ENCODE measurements around the gene LDAH. TPM values are rescaled to one million over a fixed set of nuclear protein-coding genes. Genes with fewer than 3 reads are reported as not detected.

The LDAH gene
- total and polyA plus RNA-seq, 2 donors (not counting 1 experiment from before 2014, with no cell fraction given) = 9.0 to 31.3 TPM

DNA sequence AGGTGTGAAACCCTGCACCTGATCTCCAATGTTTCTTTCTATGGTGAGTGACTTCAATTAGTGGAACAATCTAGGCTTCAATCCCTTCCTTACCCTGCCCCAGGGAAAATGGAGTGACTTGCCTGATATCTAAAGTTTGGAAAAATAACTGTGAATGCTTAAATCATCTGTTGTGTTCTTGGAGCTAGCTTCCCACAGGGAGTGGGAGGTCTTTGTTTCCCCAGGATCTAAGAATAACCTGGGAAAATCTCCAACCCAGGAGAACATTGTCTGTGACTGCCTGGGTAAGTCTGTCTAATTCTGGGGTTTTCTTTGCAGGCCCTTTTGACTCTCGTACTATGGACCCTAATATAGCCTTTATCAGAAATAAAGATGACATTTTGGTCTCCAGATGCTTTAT is 13.6 kb upstream of the LDAH start:
- Histone ChIP-seq H3K27me3 (replicated peaks in 1 of 4; ENCODE audit: control extremely low read depth in 1 of 4, control insufficient read depth in 3 of 4, insufficient read depth in 4 of 4, low read length in 3 of 4) (peaks cover 0 to 21% (median 9%) of the 10 kb centered on the region in 4 experiments), H3K4me2 (replicated peaks; ENCODE audit: low read depth, low read length, poor library complexity, severe bottlenecking) (no peak overlapping the region), H3K36me3 (replicated peaks in 1 of 2; ENCODE audit: control extremely low read depth in 1 of 2, control insufficient read depth in 1 of 2, extremely low read depth in 1 of 2, insufficient read depth in 2 of 2, low read length in 1 of 2) (no peaks in the 10 kb centered on the region), H3K79me2 (ENCODE audit: control insufficient read depth, insufficient read depth, low read length) (no peaks in the 10 kb centered on the region), H2AFZ (ENCODE audit: insufficient read depth, low read depth, low read length, poor library complexity, severe bottlenecking) (no peak overlapping the region), H3K27ac (ENCODE audit: low read length in 2 of 2) (no peak overlapping the region), H3K9ac (ENCODE audit: low read length) (no peak overlapping the region), H4K20me1 (ENCODE audit: control insufficient read depth, insufficient read depth, low read length, poor library complexity, severe bottlenecking) (no peaks in the 10 kb centered on the region), H3K9me3 (ENCODE audit: control extremely low read depth in 1 of 3, control insufficient read depth in 2 of 3, insufficient read depth in 1 of 3, low read length in 2 of 3) (no peaks in the 10 kb centered on the region), H3K4me1 (ENCODE audit: control insufficient read depth in 2 of 2, insufficient read depth in 2 of 2, low read length in 2 of 2) (no peaks in the 10 kb centered on the region), H3K4me3 (ENCODE audit: control extremely low read depth in 1 of 5, extremely low read depth in 1 of 5, insufficient read depth in 1 of 5, low read depth in 2 of 5, low read length in 4 of 5) (no peak overlapping the region)
- H3K27me3 Mint-ChIP-seq = peaks cover 46% of the 10 kb centered on the region
- no peaks in the 10 kb centered on the region for H3K4me1 Mint-ChIP-seq
- H3K9me3 Mint-ChIP-seq (ENCODE audit: insufficient read depth) = no peaks in the 10 kb centered on the region
- no CpG with 5 or more reads among the region's 1 CpG for WGBS (ENCODE audit: insufficient coverage)
- intact Hi-C loops (cut with micrococcal nuclease) = no loop called here
- ChIA-PET CTCF (interaction anchor here (1.5 kb wide), 1 partner anchor 175 kb away, joined by 3 read pairs; no protein-coding TSS in a partner anchor), POLR2A (no interaction called here)
- no peak overlapping the region for H3K27ac Mint-ChIP-seq
- DNase-seq = no peak
- no peak for ATAC-seq (ENCODE audit: low read depth)
- no peak overlapping the region for H3K4me3 Mint-ChIP-seq
- TF ChIP-seq, protein P1, sequence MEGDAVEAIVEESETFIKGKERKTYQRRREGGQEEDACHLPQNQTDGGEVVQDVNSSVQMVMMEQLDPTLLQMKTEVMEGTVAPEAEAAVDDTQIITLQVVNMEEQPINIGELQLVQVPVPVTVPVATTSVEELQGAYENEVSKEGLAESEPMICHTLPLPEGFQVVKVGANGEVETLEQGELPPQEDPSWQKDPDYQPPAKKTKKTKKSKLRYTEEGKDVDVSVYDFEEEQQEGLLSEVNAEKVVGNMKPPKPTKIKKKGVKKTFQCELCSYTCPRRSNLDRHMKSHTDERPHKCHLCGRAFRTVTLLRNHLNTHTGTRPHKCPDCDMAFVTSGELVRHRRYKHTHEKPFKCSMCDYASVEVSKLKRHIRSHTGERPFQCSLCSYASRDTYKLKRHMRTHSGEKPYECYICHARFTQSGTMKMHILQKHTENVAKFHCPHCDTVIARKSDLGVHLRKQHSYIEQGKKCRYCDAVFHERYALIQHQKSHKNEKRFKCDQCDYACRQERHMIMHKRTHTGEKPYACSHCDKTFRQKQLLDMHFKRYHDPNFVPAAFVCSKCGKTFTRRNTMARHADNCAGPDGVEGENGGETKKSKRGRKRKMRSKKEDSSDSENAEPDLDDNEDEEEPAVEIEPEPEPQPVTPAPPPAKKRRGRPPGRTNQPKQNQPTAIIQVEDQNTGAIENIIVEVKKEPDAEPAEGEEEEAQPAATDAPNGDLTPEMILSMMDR (IDR thresholded peaks at IDR 0.05) = no peak
- no peak for TF ChIP-seq EZH2 (IDR thresholded peaks at IDR 0.05; ENCODE audit: borderline replicate concordance, insufficient read depth, low read depth, low read length, poor library complexity, severe bottlenecking)

DNA sequence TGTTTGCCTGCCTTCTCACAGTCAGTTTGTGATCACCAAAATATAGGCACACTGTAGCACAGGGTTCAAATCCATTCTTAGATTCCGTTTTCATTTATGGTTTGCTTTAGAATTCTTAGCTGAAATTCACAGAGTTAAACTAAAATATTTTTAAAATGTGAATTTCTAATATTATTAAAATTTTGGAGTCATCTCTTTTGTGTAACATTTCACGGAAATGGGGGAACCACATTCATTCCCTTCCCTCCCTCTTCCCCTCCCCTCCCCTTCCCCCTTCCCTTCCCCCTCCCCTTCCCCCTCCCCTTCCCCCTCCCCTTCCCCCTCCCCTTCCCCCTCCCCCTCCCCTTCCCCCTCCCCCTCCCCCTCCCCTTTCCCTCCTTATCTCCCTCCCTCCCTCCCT is 11.4 kb upstream of the LDAH start:
- Histone ChIP-seq H3K9me3 (ENCODE audit: control extremely low read depth in 1 of 3, control insufficient read depth in 2 of 3, insufficient read depth in 1 of 3, low read length in 2 of 3) (peaks cover 0 to 3% (median 0%) of the 10 kb centered on the region in 3 donors), H3K4me1 (ENCODE audit: control insufficient read depth in 2 of 2, insufficient read depth in 2 of 2, low read length in 2 of 2) (no peaks in the 10 kb centered on the region), H2AFZ (ENCODE audit: insufficient read depth, low read depth, low read length, poor library complexity, severe bottlenecking) (no peak overlapping the region), H3K4me3 (ENCODE audit: control extremely low read depth in 1 of 5, extremely low read depth in 1 of 5, insufficient read depth in 1 of 5, low read depth in 2 of 5, low read length in 4 of 5) (no peak overlapping the region), H3K9ac (ENCODE audit: low read length) (no peak overlapping the region), H3K27me3 (replicated peaks in 1 of 4; ENCODE audit: control extremely low read depth in 1 of 4, control insufficient read depth in 3 of 4, insufficient read depth in 4 of 4, low read length in 3 of 4) (peaks cover 0 to 30% (median 12%) of the 10 kb centered on the region in 4 experiments), H3K79me2 (ENCODE audit: control insufficient read depth, insufficient read depth, low read length) (no peaks in the 10 kb centered on the region), H4K20me1 (ENCODE audit: control insufficient read depth, insufficient read depth, low read length, poor library complexity, severe bottlenecking) (no peaks in the 10 kb centered on the region), H3K36me3 (replicated peaks in 1 of 2; ENCODE audit: control extremely low read depth in 1 of 2, control insufficient read depth in 1 of 2, extremely low read depth in 1 of 2, insufficient read depth in 2 of 2, low read length in 1 of 2) (no peaks in the 10 kb centered on the region), H3K27ac (ENCODE audit: low read length in 2 of 2) (no peak overlapping the region), H3K4me2 (replicated peaks; ENCODE audit: low read depth, low read length, poor library complexity, severe bottlenecking) (no peak overlapping the region)
- TF ChIP-seq, protein P1 (IDR thresholded peaks at IDR 0.05) = no peak
- no peak for TF ChIP-seq EZH2 (IDR thresholded peaks at IDR 0.05; ENCODE audit: borderline replicate concordance, insufficient read depth, low read depth, low read length, poor library complexity, severe bottlenecking)
- intact Hi-C loops (cut with micrococcal nuclease) = no loop called here
- Mint-ChIP-seq H3K27ac (no peak overlapping the region), H3K9me3 (ENCODE audit: insufficient read depth) (no peaks in the 10 kb centered on the region), H3K4me1 (no peaks in the 10 kb centered on the region), H3K4me3 (no peak overlapping the region), H3K27me3 (peaks cover 51% of the 10 kb centered on the region)
- ATAC-seq (ENCODE audit: low read depth) (no peak), DNase-seq (no peak)
- CTCF ChIA-PET = no interaction called here
- no CpG with 5 or more reads among the region's 2 CpGs for WGBS (ENCODE audit: insufficient coverage)
- POLR2A ChIA-PET = no interaction called here
